HL-60 (cell line): Measurements from ENCODE around the gene TDRD9.

Source experiments
- GABPA ChIP-seq: IDR thresholded peaks from 2 replicates; pipeline ENCODE4 v1.6.1; 2012; ENCODE audit warnings: low read depth
- POLR2AphosphoS5 ChIP-seq: IDR thresholded peaks from 2 replicates; pipeline ENCODE4 v1.6.1; 2012; ENCODE audit warnings: low read depth
- REST ChIP-seq: IDR thresholded peaks from 2 replicates; pipeline ENCODE4 v1.6.1; 2012; ENCODE audit warnings: low read depth; ENCODE audit not compliant: insufficient replicate concordance
- TF ChIP-seq, protein P1 (sequence below): IDR thresholded peaks from one replicate; pipeline ENCODE4 v1.5.1; 2011; ENCODE audit warnings: low read length, control low read depth, inconsistent platforms; ENCODE audit not compliant: insufficient read depth

DNA sequence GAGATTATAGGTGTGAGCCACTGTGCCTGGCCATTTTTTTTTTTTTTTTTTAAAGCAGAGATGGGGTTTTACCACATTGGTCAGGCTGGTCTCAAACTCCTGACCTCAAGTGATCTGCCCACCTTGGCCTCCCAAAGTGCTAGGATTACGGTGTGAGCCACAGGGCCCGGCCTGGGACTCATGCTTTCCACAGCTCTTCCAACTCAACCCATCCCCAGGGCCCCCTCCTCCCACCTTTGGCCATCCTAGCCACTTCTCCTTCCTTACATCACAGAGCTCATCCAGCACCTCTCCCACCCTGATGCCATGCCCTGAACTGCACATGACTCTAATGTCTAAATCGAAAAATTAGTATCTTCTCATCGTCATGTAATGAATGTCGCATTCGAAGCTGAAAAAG is 12.6 kb upstream of the TDRD9 start:
- TF ChIP-seq GABPA: no peak
- TF ChIP-seq, protein P1, sequence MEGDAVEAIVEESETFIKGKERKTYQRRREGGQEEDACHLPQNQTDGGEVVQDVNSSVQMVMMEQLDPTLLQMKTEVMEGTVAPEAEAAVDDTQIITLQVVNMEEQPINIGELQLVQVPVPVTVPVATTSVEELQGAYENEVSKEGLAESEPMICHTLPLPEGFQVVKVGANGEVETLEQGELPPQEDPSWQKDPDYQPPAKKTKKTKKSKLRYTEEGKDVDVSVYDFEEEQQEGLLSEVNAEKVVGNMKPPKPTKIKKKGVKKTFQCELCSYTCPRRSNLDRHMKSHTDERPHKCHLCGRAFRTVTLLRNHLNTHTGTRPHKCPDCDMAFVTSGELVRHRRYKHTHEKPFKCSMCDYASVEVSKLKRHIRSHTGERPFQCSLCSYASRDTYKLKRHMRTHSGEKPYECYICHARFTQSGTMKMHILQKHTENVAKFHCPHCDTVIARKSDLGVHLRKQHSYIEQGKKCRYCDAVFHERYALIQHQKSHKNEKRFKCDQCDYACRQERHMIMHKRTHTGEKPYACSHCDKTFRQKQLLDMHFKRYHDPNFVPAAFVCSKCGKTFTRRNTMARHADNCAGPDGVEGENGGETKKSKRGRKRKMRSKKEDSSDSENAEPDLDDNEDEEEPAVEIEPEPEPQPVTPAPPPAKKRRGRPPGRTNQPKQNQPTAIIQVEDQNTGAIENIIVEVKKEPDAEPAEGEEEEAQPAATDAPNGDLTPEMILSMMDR: no peak
- no peak for TF ChIP-seq POLR2AphosphoS5
- no peak for TF ChIP-seq REST
